GM19240 (cell line): ENCODE data around the gene CSNK1A1L.
A peak's percentile ranks its signal among the peaks of the same experiment; 100 is the strongest.
"Not testable (repeated sequence)": the region's sequence is repeated elsewhere in the genome, so short reads cannot be mapped to it uniquely, and the experiment has no call there.

ENCODE experiments used
- DNase-seq: peaks from one replicate; pipeline ENCODE4 v3.0.0; 2011; ENCODE audit warnings: low spot score; ENCODE audit not compliant: insufficient read length

CSNK1A1L gene

DNA sequence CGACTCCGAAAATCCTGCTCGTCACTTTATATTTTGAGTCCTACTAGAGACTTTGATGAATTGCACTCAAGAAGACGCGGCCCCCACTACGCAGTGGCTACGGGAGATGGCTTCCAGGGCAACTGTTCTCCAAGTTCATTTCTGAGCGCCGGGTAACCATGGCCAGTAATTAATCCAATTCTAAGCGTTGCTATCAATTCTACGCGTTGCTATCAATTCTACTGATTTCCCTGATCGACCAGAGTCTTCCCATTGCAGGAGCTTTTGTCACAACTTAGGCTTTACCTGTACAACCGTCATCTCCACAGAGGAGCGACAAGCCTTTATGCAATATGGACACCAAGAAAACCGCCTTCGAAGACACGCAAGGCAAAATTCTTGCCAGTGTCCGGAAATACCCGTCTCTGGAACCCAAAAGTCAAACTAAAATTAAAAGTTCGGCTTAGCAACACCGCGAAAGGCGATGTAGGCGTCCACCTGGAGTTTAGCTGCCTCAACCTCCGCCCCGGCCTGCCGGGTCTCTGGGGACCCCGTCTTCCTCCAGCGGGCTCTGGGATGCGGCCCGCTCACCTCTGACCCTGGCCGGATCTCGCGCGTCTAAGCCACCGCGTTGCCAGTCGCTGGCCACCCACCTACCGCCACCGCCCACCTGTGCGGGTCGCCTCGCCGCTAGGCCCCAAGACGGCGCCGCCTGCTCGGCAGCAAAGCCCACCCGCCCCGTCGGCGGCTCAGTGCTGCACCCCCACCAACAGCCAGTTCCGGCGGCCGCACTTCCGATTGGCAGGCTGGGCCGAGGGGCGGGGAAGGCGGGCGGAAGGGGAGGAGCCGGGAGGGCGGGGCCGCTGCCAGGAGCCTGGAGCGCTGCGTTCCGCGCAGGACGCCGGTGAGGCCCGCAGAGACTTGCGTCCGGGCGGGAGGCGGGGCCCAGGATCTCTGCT lies 46.3 kb downstream of the CSNK1A1L start, which contains the start of gene SUPT20H:
Gene SUPT20H (minus strand): TSS at position 779 of the 938 bp plus-strand sequence. CDS start 8,198 bp downstream, outside the sequence.
- peak; percentile 39 for DNase-seq

GRCh38 chr13:37056228-37056627 lies 49.2 kb downstream of the CSNK1A1L start:
- not testable (repeated sequence) for DNase-seq
